GM12878 (cell line): ENCODE data around the gene DDX5.

Experiments
- CEBPB ChIP-seq, 2 experiments: fragments of 150-350 bp in 1 of 2; IDR thresholded peaks; 2 replicates each; pipeline ENCODE4 v1.6.1; 2012 to 2014; ENCODE audit warnings: low read depth in 2 of 2, low read length in 2 of 2, borderline replicate concordance in 1 of 2, inconsistent platforms in 1 of 2
- CREB1 ChIP-seq: IDR thresholded peaks from 2 replicates; pipeline ENCODE4 v1.6.1; 2012; ENCODE audit warnings: low read depth, mild to moderate bottlenecking, inconsistent platforms
- CTCF ChIP-seq, 3 experiments: IDR thresholded peaks in 2 of 3; conservative IDR thresholded peaks in 1 of 3; 2 replicates each; pipeline ENCODE4 v1.5.1; 2011; ENCODE audit warnings: low read depth in 3 of 3, low read length in 3 of 3, mild to moderate bottlenecking in 3 of 3, control low read depth in 2 of 3, moderate library complexity in 2 of 3, inconsistent platforms in 1 of 3, mixed read lengths in 1 of 3; ENCODE audit not compliant: control insufficient read depth in 2 of 3, insufficient read depth in 1 of 3; ENCODE audit errors: extremely low read depth in 1 of 3
- MXI1 ChIP-seq: fragments of 150-350 bp; IDR thresholded peaks from 2 replicates; pipeline ENCODE4 v1.6.1; 2011; ENCODE audit warnings: low read depth, mild to moderate bottlenecking, inconsistent platforms, low read length, improper control_type of control experiment
- TCF7 ChIP-seq: IDR thresholded peaks from 2 replicates; pipeline ENCODE4 v1.6.1; 2014; ENCODE audit warnings: antibody characterized with exemption, borderline replicate concordance
- TF ChIP-seq, protein P1 (sequence below): fragments of 450-650 bp; formaldehyde crosslinking; IDR thresholded peaks from 2 replicates; pipeline ENCODE4 v1.4.0; 2022; ENCODE audit warnings: mild to moderate bottlenecking, moderate library complexity

DNA sequence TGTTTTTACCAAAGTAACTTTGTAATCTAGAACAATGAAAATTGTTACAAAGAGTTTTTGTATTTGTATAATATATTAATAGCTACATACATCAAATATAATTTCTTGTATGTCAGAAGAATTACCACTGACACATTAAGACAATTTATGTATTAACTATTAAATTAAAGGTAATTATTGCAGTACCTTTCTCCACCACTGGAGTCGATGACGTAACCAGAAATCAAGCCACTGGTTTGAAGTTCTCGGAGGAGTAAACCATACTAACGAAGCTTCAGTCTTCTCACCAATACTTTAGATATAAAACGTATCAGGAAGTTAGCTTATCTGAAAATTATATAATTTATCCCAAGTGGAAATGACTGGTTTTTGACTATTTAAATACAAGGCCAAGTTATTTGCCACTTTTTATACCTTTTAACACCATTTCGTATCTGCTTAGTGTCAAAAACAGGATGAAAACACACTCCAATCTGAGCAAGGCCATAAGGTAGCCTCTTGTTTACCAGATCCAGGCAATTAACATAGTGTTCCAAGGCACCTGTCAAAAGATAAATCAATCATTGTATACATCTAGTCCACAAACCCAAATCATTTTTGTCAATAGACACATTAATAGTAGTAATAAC, 13.5 kb downstream of the DDX5 start:
- no peak for TF ChIP-seq CEBPB (IDR thresholded peaks at IDR 0.05; ENCODE audit: borderline replicate concordance in 1 of 2, low read depth in 2 of 2, low read length in 2 of 2)
- TF ChIP-seq, protein P1, sequence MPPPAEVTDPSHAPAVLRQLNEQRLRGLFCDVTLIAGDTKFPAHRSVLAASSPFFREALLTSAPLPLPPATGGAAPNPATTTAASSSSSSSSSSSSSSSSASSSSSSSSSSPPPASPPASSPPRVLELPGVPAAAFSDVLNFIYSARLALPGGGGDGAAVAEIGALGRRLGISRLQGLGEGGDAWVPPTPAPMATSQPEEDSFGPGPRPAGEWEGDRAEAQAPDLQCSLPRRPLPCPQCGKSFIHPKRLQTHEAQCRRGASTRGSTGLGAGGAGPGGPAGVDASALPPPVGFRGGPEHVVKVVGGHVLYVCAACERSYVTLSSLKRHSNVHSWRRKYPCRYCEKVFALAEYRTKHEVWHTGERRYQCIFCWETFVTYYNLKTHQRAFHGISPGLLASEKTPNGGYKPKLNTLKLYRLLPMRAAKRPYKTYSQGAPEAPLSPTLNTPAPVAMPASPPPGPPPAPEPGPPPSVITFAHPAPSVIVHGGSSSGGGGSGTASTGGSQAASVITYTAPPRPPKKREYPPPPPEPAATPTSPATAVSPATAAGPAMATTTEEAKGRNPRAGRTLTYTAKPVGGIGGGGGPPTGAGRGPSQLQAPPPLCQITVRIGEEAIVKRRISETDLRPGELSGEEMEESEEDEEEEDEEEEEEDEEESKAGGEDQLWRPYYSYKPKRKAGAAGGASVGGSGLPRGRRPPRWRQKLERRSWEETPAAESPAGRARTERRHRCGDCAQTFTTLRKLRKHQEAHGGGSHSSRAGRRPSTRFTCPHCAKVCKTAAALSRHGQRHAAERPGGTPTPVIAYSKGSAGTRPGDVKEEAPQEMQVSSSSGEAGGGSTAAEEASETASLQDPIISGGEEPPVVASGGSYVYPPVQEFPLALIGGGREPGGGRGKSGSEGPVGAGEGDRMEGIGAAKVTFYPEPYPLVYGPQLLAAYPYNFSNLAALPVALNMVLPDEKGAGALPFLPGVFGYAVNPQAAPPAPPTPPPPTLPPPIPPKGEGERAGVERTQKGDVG (CRISPR knock-in tag): no peak
- peak; percentile 17 to 38 (median 32); a peak in 4 of 6 replicates for TF ChIP-seq CTCF (IDR thresholded peaks at IDR 0.05 in 2 of 3, conservative IDR thresholded peaks at IDR 0.05 in 1 of 3; ENCODE audit: control insufficient read depth in 2 of 3, extremely low read depth in 1 of 3, insufficient read depth in 1 of 3, low read depth in 3 of 3, low read length in 3 of 3)
- peak; percentile 80 for TF ChIP-seq CREB1
- TF ChIP-seq MXI1: no peak
- no peak for TF ChIP-seq TCF7
